Hepatocyte (in vitro differentiated cells): ENCODE results near the gene GINS2. TPM values are rescaled to one million over a fixed set of nuclear protein-coding genes. Genes with fewer than 3 reads are reported as not detected.

Source experiments
- DNase-seq: peaks from one replicate; pipeline ENCODE4 v3.0.0-alpha.2; 2016; ENCODE audit warnings: low spot score
- H2AFZ ChIP-seq: fragments of 200-600 bp; sonication (generic); 2 replicates; pipeline ENCODE4 v1.6.0; 2016; ENCODE audit warnings: antibody characterized with exemption, mild to moderate bottlenecking
- H3K27ac ChIP-seq: fragments of 200-600 bp; sonication (generic); 2 replicates; pipeline ENCODE4 v1.5.1; 2016; ENCODE audit warnings: mild to moderate bottlenecking
- H3K27me3 ChIP-seq: fragments of 200-600 bp; sonication (generic); 2 replicates; pipeline ENCODE4 v1.6.1; 2016
- H3K36me3 ChIP-seq: fragments of 200-600 bp; sonication (generic); replicated peaks from 2 replicates; pipeline ENCODE4 v1.5.1; 2016; ENCODE audit warnings: low read depth; ENCODE audit not compliant: insufficient read depth
- H3K4me1 ChIP-seq: fragments of 200-600 bp; sonication (generic); 2 replicates; pipeline ENCODE4 v1.5.1; 2016; ENCODE audit warnings: mild to moderate bottlenecking, moderate library complexity; ENCODE audit not compliant: insufficient read depth
- H3K4me2 ChIP-seq: fragments of 200-600 bp; sonication (generic); 2 replicates; pipeline ENCODE4 v1.6.0; 2016
- H3K4me3 ChIP-seq: fragments of 200-600 bp; sonication (generic); 2 replicates; pipeline ENCODE4 v1.5.1; 2016; ENCODE audit warnings: mild to moderate bottlenecking
- H3K79me2 ChIP-seq: fragments of 200-600 bp; sonication (generic); 2 replicates; pipeline ENCODE4 v1.6.0; 2017; ENCODE audit warnings: mild to moderate bottlenecking
- H3K9me2 ChIP-seq: fragments of 200-600 bp; sonication (generic); replicated peaks from 2 replicates; pipeline ENCODE4 v1.6.0; 2017; ENCODE audit warnings: mild to moderate bottlenecking; ENCODE audit not compliant: insufficient read depth
- H3K9me3 ChIP-seq: fragments of 200-600 bp; sonication (generic); 2 replicates; pipeline ENCODE4 v1.5.1; 2016; ENCODE audit warnings: low read depth, mild to moderate bottlenecking
- H4K20me1 ChIP-seq: fragments of 200-600 bp; sonication (generic); 2 replicates; pipeline ENCODE4 v1.6.0; 2016; ENCODE audit warnings: mild to moderate bottlenecking; ENCODE audit not compliant: insufficient read depth, poor library complexity, severe bottlenecking
- EZH2 ChIP-seq: fragments of 200-600 bp; sonication (generic); IDR thresholded peaks from 2 replicates; pipeline ENCODE4 v1.6.1; 2016; ENCODE audit warnings: antibody characterized with exemption, mild to moderate bottlenecking, borderline replicate concordance
- EZH2phosphoT487 ChIP-seq: fragments of 200-600 bp; sonication (generic); IDR thresholded peaks from one replicate; pipeline ENCODE4 v1.6.1; 2018; ENCODE audit warnings: antibody characterized with exemption, mild to moderate bottlenecking, low read depth, moderate library complexity; ENCODE audit not compliant: unreplicated experiment, severe bottlenecking
- WGBS: methylation state at CpG from one replicate; pipeline ENCODE4 v1.1.6; 2016; ENCODE audit warnings: low lambda C conversion rate; ENCODE audit errors: missing lambda C conversion rate; 5-methylcytosine and 5-hydroxymethylcytosine counted together
- polyA plus RNA-seq: library from polyadenylated mRNA; unstranded; fragments of >200 nt; fragmentation: Nextera tagmentation; extraction: Ambion mirVana; gene quantifications from 2 replicates; pipeline ENCODE4 v1.2.1, GENCODE V29; 2016
- total RNA-seq: library from RNA; depleted of rRNA; stranded (reverse); fragments of >200 nt; gene quantifications from 2 replicates; pipeline ENCODE4 v1.2.3, GENCODE V29; 2014
- TF ChIP-seq, protein P1 (sequence below): fragments of 200-600 bp; sonication (generic); IDR thresholded peaks from 2 replicates; pipeline ENCODE4 v1.5.1; 2016; ENCODE audit warnings: antibody characterized with exemption, mild to moderate bottlenecking; ENCODE audit not compliant: poor library complexity

The GINS2 gene
- total and polyA plus RNA-seq, 2 experiments from 2014 or later: 6.3 to 7.5 TPM

DNA sequence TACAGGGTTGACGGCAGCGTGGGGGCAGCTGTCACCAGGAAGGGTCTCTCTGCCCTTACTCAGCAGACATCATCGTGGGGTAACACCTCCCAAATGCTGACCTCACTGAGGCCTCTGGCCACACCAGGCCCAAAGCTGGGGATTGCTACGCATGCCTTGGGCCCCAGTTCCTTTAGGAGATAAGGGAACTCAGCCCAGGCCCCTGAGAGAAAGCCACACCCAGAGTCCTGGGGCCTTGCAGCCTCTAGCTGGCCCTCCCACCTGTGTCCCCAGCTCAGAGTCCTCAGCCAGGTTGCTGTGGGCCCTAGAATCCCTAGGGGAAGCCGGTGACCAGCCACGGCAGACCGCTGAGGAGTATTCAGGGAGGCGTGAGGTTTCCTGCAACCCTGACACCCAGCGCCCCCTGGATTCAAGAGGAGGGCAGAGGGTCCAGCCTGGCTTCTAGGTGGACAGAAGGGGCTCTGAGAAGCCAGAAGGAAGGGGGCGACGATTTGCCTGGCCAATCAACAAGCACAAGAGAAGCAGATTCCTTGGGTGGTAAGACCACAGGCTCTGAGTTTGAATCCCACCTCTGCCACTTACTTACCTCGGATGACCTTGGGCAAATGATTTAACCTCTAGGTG, 10.3 kb upstream of the GINS2 start:
- no peaks in the 10 kb centered on the region for H3K27me3 ChIP-seq
- no peaks in the 10 kb centered on the region for H3K9me3 ChIP-seq
- 65% methylated on average over 12 of the region's 12 CpGs for WGBS
- TF ChIP-seq, protein P1, sequence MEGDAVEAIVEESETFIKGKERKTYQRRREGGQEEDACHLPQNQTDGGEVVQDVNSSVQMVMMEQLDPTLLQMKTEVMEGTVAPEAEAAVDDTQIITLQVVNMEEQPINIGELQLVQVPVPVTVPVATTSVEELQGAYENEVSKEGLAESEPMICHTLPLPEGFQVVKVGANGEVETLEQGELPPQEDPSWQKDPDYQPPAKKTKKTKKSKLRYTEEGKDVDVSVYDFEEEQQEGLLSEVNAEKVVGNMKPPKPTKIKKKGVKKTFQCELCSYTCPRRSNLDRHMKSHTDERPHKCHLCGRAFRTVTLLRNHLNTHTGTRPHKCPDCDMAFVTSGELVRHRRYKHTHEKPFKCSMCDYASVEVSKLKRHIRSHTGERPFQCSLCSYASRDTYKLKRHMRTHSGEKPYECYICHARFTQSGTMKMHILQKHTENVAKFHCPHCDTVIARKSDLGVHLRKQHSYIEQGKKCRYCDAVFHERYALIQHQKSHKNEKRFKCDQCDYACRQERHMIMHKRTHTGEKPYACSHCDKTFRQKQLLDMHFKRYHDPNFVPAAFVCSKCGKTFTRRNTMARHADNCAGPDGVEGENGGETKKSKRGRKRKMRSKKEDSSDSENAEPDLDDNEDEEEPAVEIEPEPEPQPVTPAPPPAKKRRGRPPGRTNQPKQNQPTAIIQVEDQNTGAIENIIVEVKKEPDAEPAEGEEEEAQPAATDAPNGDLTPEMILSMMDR: no peak
- no peak for TF ChIP-seq EZH2phosphoT487
- TF ChIP-seq EZH2: no peak
- H2AFZ ChIP-seq: no peak overlapping the region
- no peaks in the 10 kb centered on the region for H3K4me1 ChIP-seq
- H3K36me3 ChIP-seq: no peaks in the 10 kb centered on the region
- no peaks in the 10 kb centered on the region for H4K20me1 ChIP-seq
- H3K9me2 ChIP-seq: no peaks in the 10 kb centered on the region
- no peak overlapping the region for H3K27ac ChIP-seq
- no peak for DNase-seq
- H3K4me3 ChIP-seq: no peak overlapping the region
- H3K4me2 ChIP-seq: no peak overlapping the region
- H3K79me2 ChIP-seq: no peaks in the 10 kb centered on the region

DNA sequence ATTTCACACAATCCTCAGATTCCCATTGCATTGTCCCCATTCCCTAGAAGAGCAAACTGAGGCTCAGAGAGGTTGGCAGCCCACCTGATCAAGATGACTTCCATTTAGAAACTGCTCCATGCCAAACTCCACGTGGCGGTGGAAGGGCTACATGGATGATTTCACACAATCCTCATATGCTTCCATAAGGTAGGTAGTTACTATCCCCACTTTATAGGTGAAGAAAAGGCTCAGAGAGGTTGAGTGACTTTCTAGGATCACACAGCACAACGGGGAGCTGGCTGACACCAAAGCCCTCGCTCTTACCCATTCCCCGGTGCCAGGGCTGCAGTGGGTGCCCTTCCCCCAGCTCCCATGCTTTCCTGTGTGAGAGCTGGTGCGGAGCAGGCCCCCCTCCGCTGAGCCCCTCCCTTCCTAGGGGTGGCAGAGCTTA, 9.7 kb upstream of the GINS2 start:
- Histone ChIP-seq H3K4me1 (no peaks in the 10 kb centered on the region), H3K9me2 (no peaks in the 10 kb centered on the region), H3K79me2 (no peaks in the 10 kb centered on the region), H2AFZ (no peak overlapping the region), H4K20me1 (no peaks in the 10 kb centered on the region), H3K36me3 (no peaks in the 10 kb centered on the region), H3K4me3 (no peak overlapping the region), H3K27me3 (no peaks in the 10 kb centered on the region), H3K4me2 (no peak overlapping the region), H3K27ac (no peak overlapping the region), H3K9me3 (no peaks in the 10 kb centered on the region)
- no peak for DNase-seq
- WGBS: 92% methylated on average over 7 of the region's 7 CpGs
- TF ChIP-seq, protein P1: no peak
- TF ChIP-seq EZH2phosphoT487 (no peak), EZH2 (no peak)

DNA sequence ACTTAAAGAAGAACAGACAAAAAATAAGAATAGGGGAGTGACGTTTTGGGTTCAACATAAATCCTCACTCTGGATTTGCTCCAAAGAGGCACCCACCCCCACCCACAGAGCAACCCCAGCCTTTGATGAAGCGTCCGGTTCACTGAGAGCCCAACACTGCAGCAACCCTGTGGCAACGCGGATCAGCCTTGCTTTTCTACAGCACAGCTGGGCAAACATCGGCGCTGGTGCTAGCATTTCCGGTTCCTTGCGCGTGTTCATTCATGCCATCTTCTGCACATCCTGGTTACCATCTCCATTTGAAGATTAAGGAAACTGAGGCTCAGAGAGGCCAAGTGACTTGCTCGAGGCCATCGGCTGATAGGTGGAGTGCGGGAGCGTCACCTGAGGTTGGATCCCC, 8.7 kb upstream of the GINS2 start:
- Histone ChIP-seq H3K36me3 (no peaks in the 10 kb centered on the region), H3K4me3 (no peak overlapping the region), H3K27me3 (no peaks in the 10 kb centered on the region), H2AFZ (no peak overlapping the region), H3K27ac (no peak overlapping the region), H3K4me1 (no peaks in the 10 kb centered on the region), H4K20me1 (no peaks in the 10 kb centered on the region), H3K4me2 (no peak overlapping the region), H3K79me2 (no peaks in the 10 kb centered on the region), H3K9me3 (no peaks in the 10 kb centered on the region), H3K9me2 (no peaks in the 10 kb centered on the region)
- 86% methylated on average over 14 of the region's 14 CpGs for WGBS
- TF ChIP-seq EZH2phosphoT487 (no peak), EZH2 (no peak)
- TF ChIP-seq, protein P1: no peak
- DNase-seq: no peak

DNA sequence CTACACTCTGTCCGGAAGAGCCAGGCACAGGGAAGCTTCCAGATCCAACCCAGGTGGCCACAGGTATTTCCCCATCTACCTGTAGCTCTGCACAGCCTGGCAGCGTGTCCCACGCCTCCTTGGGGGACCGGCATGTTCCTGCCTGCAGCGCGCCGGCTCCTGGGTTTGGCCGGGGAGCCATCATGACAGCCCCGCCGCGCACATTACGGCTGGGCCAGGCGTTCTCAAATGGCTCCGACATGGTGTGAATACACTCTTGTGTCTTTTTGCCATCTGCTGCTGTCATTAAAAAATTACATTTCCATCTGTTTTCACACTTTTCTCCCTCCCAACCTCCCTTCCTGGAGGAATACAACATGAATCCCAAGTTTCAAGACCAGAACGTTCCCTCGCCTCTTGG, 8.0 kb upstream of the GINS2 start:
- no peaks in the 10 kb centered on the region for H3K9me2 ChIP-seq
- no peak overlapping the region for H2AFZ ChIP-seq
- no peaks in the 10 kb centered on the region for H4K20me1 ChIP-seq
- H3K79me2 ChIP-seq: no peaks in the 10 kb centered on the region
- H3K27me3 ChIP-seq: no peaks in the 10 kb centered on the region
- H3K36me3 ChIP-seq: no peaks in the 10 kb centered on the region
- no peak for DNase-seq
- no peak overlapping the region for H3K4me3 ChIP-seq
- no peak overlapping the region for H3K4me2 ChIP-seq
- H3K4me1 ChIP-seq: no peaks in the 10 kb centered on the region
- TF ChIP-seq EZH2phosphoT487: no peak
- WGBS: 94% methylated on average over 16 of the region's 16 CpGs
- no peak overlapping the region for H3K27ac ChIP-seq
- H3K9me3 ChIP-seq: no peaks in the 10 kb centered on the region
